ENCODE data around the gene IL1R1. TPM values are rescaled to one million over a fixed set of nuclear protein-coding genes. Genes with fewer than 3 reads are reported as not detected.

Gene IL1R1
- total RNA-seq, 4 donors from 2014 or later = 41.5 to 157 (median 56.6) TPM

- peaks cover 0 to 12% (median 0%) of the 10 kb centered on the region in 4 donors for H3K27me3 ChIP-seq
- intact Hi-C loops (cut with DNase I) = no loop called here
- WGBS = 89% methylated on average over 10 of the region's 10 CpGs
- H3K36me3 ChIP-seq = no peaks in the 10 kb centered on the region
- no peaks in the 10 kb centered on the region for H3K9me3 ChIP-seq
- no peak for TF ChIP-seq POLR2A (IDR thresholded peaks at IDR 0.05; ENCODE audit: low read depth)
- TF ChIP-seq POLR2AphosphoS5 (IDR thresholded peaks at IDR 0.05) = no peak
- no peak for TF ChIP-seq EP300 (IDR thresholded peaks at IDR 0.05)
- TF ChIP-seq CTCF (IDR thresholded peaks at IDR 0.05) = no peak
- no peak overlapping the region for H3K27ac ChIP-seq (replicated peaks in 1 of 4)
- H3K4me1 ChIP-seq = peaks cover 6 to 16% (median 14%) of the 10 kb centered on the region in 4 donors
- no peak overlapping the region for H3K4me3 ChIP-seq
- DNase-seq (ENCODE audit: extremely low spot score) = no peak
Observed at GRCh38 chr2:102190430-102191107, 48.0 kb downstream of the IL1R1 start.

GRCh38 chr2:102191501-102191900 is 49.0 kb downstream of the IL1R1 start:
- no peaks in the 10 kb centered on the region for H3K36me3 ChIP-seq
- H3K4me3 ChIP-seq = no peak overlapping the region
- no peak overlapping the region for H3K27ac ChIP-seq (replicated peaks in 1 of 4)
- 100% methylated on average over 1 of the region's 1 CpG for WGBS
- peaks cover 0 to 12% (median 0%) of the 10 kb centered on the region in 4 donors for H3K27me3 ChIP-seq
- peaks cover 6 to 16% (median 14%) of the 10 kb centered on the region in 4 donors for H3K4me1 ChIP-seq
- H3K9me3 ChIP-seq = no peaks in the 10 kb centered on the region
- DNase-seq (ENCODE audit: extremely low spot score) = no peak
- TF ChIP-seq POLR2AphosphoS5 (IDR thresholded peaks at IDR 0.05) = no peak
- TF ChIP-seq POLR2A (IDR thresholded peaks at IDR 0.05; ENCODE audit: low read depth) = no peak
- TF ChIP-seq CTCF (IDR thresholded peaks at IDR 0.05) = no peak
- TF ChIP-seq EP300 (IDR thresholded peaks at IDR 0.05) = no peak
- intact Hi-C loops (cut with DNase I) = no loop called here

- Histone ChIP-seq H3K4me3 (no peak overlapping the region), H3K4me1 (peaks cover 0 to under 1% (median under 1%) of the 10 kb centered on the region in 4 donors), H3K9me3 (no peaks in the 10 kb centered on the region), H3K36me3 (no peaks in the 10 kb centered on the region), H3K27ac (replicated peaks in 1 of 4) (no peak overlapping the region), H3K27me3 (no peaks in the 10 kb centered on the region)
- TF ChIP-seq EP300 (IDR thresholded peaks at IDR 0.05) = no peak
- no peak for TF ChIP-seq POLR2AphosphoS5 (IDR thresholded peaks at IDR 0.05)
- TF ChIP-seq CTCF (IDR thresholded peaks at IDR 0.05) = no peak
- TF ChIP-seq POLR2A (IDR thresholded peaks at IDR 0.05; ENCODE audit: low read depth) = no peak
- DNase-seq (ENCODE audit: extremely low spot score) = no peak
- intact Hi-C loops (cut with DNase I) = no loop called here
- WGBS = 78% methylated on average over 1 of the region's 1 CpG
Observed at GRCh38 chr2:102193074-102193473, 50.5 kb downstream of the IL1R1 start.

DNA sequence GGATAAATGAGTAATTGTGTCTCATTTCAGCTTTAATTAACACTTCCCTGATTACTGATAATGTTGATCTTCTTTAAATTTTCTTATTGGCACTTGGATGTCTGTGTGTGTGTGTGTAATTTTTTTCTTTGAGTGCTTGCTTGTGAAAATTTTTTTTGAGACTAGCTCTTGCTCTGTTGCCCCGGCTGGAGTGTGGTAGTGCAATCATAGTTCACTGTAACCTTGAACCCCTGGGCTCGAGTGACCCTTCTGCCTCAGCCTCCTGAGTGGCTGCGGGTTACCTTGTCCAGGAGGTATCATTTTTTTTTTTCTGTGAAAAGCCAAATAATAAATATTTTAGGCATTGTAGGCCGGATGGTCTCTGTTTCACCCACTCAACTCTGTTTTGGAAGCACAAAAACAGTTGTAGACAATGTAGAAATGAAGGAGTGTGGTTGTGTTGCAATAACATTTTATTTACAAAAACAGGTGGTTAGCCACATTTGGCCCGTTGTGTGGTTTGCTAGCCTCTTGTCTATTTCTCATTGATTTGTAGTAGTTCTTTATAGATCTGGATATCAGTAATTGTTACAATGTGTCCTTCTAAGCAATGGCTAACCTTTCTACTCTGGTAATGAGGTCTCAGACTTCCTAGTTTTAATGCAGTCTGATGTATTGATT is 52.2 kb downstream of the IL1R1 start:
- no peak for TF ChIP-seq POLR2AphosphoS5 (IDR thresholded peaks at IDR 0.05)
- no peak for TF ChIP-seq CTCF (IDR thresholded peaks at IDR 0.05)
- TF ChIP-seq EP300 (IDR thresholded peaks at IDR 0.05) = no peak
- TF ChIP-seq POLR2A (IDR thresholded peaks at IDR 0.05; ENCODE audit: low read depth) = no peak
- WGBS = 81% methylated on average over 5 of the region's 5 CpGs
- Histone ChIP-seq H3K9me3 (no peaks in the 10 kb centered on the region), H3K36me3 (no peaks in the 10 kb centered on the region), H3K27me3 (no peaks in the 10 kb centered on the region), H3K4me1 (no peaks in the 10 kb centered on the region), H3K27ac (replicated peaks in 1 of 4) (no peak overlapping the region), H3K4me3 (no peak overlapping the region)
- DNase-seq (ENCODE audit: extremely low spot score) = no peak
- intact Hi-C loops (cut with DNase I) = no loop called here

Measured in esophagus muscularis mucosa (tissue), 4 donors.